SK-N-SH treated with all-trans-retinoic acid at 6 μM for 48 hours (cell line): Measurements from ENCODE around the gene LAMC1.

Experiments used
- BACH2 ChIP-seq: fragments of 250-450 bp; sonication (Bioruptor Pico); IDR thresholded peaks from 2 replicates; pipeline ENCODE4 v1.9.0; 2021; ENCODE audit warnings: mild to moderate bottlenecking, borderline replicate concordance
- ESRRG ChIP-seq: fragments of 250-450 bp; sonication (Bioruptor Pico); IDR thresholded peaks from 2 replicates; pipeline ENCODE4 v1.6.1; 2021; ENCODE audit warnings: mild to moderate bottlenecking
- OSR1 ChIP-seq: fragments of 250-450 bp; sonication (Bioruptor Pico); IDR thresholded peaks from 2 replicates; pipeline ENCODE4 v1.8.0; 2022; ENCODE audit warnings: moderate library complexity, mild to moderate bottlenecking, inconsistent platforms
- PPARA ChIP-seq: fragments of 250-450 bp; sonication (Bioruptor Pico); IDR thresholded peaks from 2 replicates; pipeline ENCODE4 v1.5.0; 2020; ENCODE audit warnings: mild to moderate bottlenecking, borderline replicate concordance
- RARB ChIP-seq: fragments of 250-450 bp; sonication (Bioruptor Pico); IDR thresholded peaks from 2 replicates; pipeline ENCODE4 v1.8.0; 2021; ENCODE audit warnings: mild to moderate bottlenecking, moderate library complexity
- TCF4 ChIP-seq: fragments of 250-450 bp; sonication (Bioruptor Pico); IDR thresholded peaks from 2 replicates; pipeline ENCODE4 v1.8.0; 2021; ENCODE audit warnings: mild to moderate bottlenecking, moderate library complexity, borderline replicate concordance
- TOX ChIP-seq: fragments of 250-450 bp; sonication (Bioruptor Pico); IDR thresholded peaks from 2 replicates; pipeline ENCODE4 v1.8.0; 2021; ENCODE audit warnings: mild to moderate bottlenecking, moderate library complexity, borderline replicate concordance
- ZFP3 ChIP-seq: fragments of 250-450 bp; sonication (Bioruptor Pico); IDR thresholded peaks from 2 replicates; pipeline ENCODE4 v1.5.0; 2020; ENCODE audit warnings: mild to moderate bottlenecking, moderate library complexity
- ZNF565 ChIP-seq: fragments of 450-650 bp; formaldehyde crosslinking; conservative IDR thresholded peaks from 2 replicates; pipeline ENCODE4 v1.5.0; 2020; ENCODE audit warnings: low read depth, mild to moderate bottlenecking, moderate library complexity
- ZNF8 ChIP-seq: fragments of 450-650 bp; formaldehyde crosslinking; IDR thresholded peaks from 2 replicates; pipeline ENCODE4 v1.5.0; 2020; ENCODE audit warnings: mild to moderate bottlenecking, moderate library complexity
- TF ChIP-seq, protein P1 (sequence below): fragments of 250-450 bp; sonication (Bioruptor Pico); IDR thresholded peaks from 2 replicates; pipeline ENCODE4 v1.8.0; 2020; ENCODE audit warnings: mild to moderate bottlenecking, moderate library complexity, borderline replicate concordance

DNA sequence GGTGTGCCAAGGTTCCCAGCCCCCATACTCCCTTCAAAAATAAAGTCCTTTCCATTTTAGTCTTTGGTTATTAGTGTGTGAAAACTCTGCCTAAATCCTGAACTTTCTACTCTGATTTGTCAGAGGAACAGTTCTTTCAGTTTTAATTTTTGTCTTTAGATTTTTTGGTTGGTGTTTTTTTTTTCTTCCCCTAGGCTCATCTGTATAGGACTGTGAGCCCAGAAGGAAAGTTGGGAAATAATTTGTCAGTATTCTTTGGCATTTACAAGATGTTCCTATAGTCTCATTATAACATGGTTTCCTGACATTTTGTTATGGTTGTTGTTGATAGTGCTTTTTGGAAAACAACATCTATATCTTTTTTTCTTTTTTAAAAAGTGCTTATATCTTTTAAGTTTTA lies 38.0 kb downstream of the LAMC1 start:
- no peak for TF ChIP-seq ZFP3 (CRISPR knock-in tag)
- no peak for TF ChIP-seq OSR1 (CRISPR knock-in tag)
- TF ChIP-seq BACH2 (CRISPR knock-in tag), result no peak
- TF ChIP-seq TOX (CRISPR knock-in tag), result no peak
- TF ChIP-seq, protein P1, sequence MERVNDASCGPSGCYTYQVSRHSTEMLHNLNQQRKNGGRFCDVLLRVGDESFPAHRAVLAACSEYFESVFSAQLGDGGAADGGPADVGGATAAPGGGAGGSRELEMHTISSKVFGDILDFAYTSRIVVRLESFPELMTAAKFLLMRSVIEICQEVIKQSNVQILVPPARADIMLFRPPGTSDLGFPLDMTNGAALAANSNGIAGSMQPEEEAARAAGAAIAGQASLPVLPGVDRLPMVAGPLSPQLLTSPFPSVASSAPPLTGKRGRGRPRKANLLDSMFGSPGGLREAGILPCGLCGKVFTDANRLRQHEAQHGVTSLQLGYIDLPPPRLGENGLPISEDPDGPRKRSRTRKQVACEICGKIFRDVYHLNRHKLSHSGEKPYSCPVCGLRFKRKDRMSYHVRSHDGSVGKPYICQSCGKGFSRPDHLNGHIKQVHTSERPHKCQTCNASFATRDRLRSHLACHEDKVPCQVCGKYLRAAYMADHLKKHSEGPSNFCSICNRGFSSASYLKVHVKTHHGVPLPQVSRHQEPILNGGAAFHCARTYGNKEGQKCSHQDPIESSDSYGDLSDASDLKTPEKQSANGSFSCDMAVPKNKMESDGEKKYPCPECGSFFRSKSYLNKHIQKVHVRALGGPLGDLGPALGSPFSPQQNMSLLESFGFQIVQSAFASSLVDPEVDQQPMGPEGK (CRISPR knock-in tag), result no peak
- TF ChIP-seq ZNF8 (CRISPR knock-in tag), result no peak
- TF ChIP-seq RARB (CRISPR knock-in tag), result no peak
- TF ChIP-seq TCF4 (CRISPR knock-in tag), result no peak
- no peak for TF ChIP-seq ESRRG (CRISPR knock-in tag)
- TF ChIP-seq PPARA, result no peak
- TF ChIP-seq ZNF565 (CRISPR knock-in tag), result no peak
